Suprapubic skin (tissue), 4 donors: ENCODE data around the gene ZBTB16.

Experiments used
- CTCF ChIP-seq, 2 donors: fragments of 200-600 bp in 1 of 2; fragments of 450-650 bp in 1 of 2; sonication (generic) in 1 of 2; IDR thresholded peaks; one replicate each; pipeline ENCODE4 v1.5.1; 2016 to 2019; ENCODE audit warnings: antibody characterized with exemption in 2 of 2, mild to moderate bottlenecking in 1 of 2, moderate library complexity in 1 of 2
- POLR2A ChIP-seq, 2 donors: fragments of 450-650 bp; IDR thresholded peaks; one replicate each; pipeline ENCODE4 v1.6.1; 2017; ENCODE audit warnings: antibody characterized with exemption in 2 of 2, mild to moderate bottlenecking in 2 of 2, moderate library complexity in 2 of 2
- POLR2AphosphoS5 ChIP-seq, 3 donors: sonication (generic); formaldehyde crosslinking; IDR thresholded peaks; one replicate each; pipeline ENCODE4 v1.6.1; 2017; ENCODE audit warnings: antibody characterized with exemption in 3 of 3

DNA sequence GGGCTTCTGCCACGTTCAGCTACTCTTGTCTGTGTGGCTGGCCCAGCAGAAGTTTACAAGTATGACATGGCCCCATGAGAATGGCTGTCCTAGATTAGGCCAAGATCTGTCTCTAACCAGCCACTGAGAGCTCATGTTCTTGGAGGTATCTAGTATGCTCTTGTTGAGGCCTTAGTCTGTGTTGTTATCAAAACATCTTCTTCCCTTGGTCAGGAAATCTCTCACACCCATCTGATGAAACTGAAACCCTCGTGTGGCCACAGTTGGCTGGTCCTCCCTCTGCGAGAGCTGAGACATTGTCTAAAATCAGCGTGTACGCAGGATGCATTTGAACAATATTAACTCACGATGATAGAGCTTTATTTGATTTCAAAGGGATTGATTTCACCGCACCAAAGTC lies 127.7 kb downstream of the ZBTB16 start:
- no peak for TF ChIP-seq CTCF (IDR thresholded peaks at IDR 0.05)
- TF ChIP-seq POLR2AphosphoS5 (IDR thresholded peaks at IDR 0.05) = no peak
- no peak for TF ChIP-seq POLR2A (IDR thresholded peaks at IDR 0.05)
